NCI-H2227 (cell line): Measurements from ENCODE around the gene DDB1.
"Not testable (repeated sequence)": the region's sequence is repeated elsewhere in the genome, so short reads cannot be mapped to it uniquely, and the experiment has no call there.

Experiments
- DNase-seq: peaks from one replicate; lab custom pipeline; 2025; ENCODE audit not compliant: unreplicated experiment; lab: John Stamatoyannopoulos, UW

DDB1 gene

DNA sequence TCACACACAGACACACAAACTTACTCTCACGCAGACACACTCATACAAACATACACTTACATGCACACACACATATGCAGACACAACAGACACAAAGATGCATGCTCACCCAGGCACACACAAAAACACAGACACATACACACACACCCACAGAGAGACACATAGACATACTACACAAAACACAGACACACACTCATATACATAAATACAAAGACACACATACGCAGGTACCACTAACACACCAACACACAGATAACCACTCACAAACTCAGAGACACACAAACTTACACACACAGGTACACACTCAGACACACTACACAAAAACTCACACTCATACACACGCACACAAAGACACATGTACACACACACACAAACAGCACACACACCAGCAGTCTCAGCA is 60.2 kb downstream of the DDB1 start:
- DNase-seq: no peak

DNA sequence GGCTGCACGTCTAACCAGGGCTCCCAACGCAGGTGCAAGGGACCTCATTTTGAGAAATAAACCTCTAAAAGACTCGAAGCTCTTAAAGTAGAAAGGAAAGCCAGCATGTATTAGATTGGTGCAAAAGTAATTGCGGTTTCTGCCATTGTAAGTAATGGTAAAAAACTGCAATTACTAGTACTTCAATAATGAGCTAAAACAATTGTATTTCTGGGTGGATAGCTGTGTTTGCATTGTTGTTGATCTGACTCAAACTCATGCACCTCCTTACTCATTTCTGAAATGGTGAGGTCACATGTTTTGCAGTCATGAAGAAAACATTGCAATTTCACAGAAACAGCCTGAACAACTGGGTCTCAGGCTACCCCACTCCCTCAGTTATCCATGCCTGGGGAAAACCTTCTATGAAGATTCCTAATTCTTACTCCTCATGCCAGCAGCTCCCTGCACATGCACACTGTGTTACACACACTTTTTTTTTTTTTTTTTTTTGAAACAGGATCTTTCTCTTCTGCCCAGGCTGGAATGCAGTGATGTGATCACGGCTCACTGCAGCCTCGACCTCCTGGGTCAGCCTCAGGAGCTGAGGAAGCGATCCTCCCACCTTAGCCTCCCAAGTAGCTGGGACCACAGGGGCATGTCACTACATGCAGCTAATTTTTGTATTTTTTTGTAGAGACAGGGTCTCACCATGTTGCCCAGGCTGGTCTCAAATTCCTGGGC is 62.4 kb downstream of the DDB1 start:
- DNase-seq: no peak

DNA sequence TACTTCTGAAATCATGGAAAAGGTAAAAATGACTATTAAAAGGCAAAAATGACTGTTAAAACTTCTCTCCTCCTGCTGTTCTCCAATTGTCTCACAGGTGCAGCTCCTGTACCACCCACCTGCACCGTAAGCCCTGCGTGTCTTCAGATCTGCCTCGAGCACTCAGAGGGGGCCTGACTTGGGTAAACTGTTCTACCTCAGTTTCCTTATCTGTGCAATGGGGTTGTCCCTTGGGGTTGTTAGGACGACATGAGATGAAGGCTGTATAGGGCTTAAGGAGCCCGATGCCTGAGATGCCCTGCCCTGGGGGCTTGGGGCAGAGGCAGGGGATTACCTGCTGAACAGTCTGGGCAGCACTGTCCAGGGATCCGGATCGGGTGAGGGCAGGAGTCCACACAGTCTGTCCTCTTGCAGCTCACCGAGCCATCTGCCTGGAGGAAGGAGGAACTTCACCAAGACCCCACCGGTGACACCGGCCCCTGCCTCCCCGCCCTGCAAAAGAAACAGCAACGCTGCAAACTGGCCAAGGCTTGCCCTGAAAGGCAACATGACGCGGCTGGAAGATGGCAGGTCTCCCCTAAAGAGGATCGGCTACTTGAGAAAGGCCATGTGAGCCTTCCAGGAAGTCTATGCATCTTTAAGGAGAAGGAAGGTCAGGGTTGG is 64.2 kb downstream of the DDB1 start:
- no peak for DNase-seq

DNA sequence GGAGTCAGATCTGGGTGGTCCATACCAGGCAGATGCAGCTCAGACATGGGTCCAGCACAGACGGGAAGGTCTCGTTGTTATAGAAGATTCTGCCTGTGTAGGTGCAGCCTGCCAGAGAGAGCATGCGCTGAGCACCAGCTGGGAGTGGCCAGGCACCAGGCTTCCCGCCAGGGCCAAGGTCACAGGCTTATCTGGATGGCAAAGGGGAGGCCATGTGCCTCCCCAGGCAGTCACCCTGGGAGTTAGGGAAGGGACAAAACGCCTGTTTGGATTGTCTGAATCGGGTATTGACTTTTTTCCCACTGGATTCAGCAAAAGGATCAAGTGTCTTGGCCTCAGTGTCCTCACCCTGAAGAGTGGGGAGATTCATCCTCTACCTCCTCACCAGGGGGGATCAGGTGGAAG is 65.5 kb downstream of the DDB1 start:
- DNase-seq: no peak

DNA sequence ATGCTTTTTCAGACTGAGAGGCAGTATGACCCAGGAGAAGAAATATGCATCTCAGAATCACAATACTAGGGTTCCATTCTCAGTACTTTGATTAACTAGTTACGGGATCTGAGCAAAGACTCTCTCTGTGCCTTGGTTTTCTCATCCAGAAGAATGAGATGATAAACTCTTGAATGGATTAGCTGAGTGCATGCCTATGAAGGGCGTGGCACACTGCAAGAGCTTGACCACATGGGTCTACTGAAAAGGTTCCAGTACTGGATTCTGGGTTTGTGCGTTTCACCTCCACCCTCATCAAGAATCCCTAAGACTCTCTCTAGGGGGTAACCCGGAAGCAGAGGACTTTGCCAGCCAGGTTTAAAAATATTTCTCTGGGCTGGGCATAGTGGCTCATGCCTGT is 66.3 kb downstream of the DDB1 start:
- DNase-seq: no peak

DNA sequence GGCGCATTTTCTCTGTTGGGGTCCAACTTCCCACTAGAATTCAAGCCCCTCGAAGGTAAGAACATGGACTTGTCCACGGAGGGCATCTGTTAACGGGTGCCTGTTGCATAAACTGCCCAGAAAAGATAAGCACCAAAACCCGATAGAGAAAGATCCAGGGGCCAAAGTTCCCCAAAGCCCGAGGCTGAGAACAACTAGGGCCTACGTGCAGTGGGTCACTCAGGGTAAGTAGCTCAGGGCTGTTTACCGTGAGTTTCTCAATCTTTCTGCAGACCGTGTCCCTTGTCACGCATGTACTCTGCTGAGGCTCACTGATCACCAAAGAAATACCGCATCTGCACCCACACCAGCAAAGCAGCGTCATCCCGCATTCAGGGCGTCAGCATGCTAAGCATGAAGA is 67.5 kb downstream of the DDB1 start:
- no peak for DNase-seq

DNA sequence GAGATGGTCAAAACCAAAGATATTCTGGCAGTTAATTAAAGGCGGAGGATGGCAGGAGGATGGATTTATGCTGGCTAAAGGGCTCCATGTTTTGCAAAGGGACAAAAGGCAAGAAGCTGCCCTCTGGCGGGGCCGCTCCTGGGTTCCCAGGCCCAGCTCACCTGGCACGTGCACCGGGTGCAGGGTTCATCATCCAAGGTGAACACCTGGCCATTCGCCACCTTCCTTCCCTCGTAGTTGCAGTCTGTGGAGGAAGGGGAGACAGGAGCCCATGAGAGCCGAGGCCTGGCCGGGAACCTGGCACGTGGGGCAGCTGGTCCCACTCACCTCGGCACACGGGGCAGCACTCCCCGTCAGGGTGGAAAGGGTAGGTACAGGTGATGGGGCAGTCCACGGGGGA is 68.1 kb downstream of the DDB1 start:
- DNase-seq: no peak

DNA sequence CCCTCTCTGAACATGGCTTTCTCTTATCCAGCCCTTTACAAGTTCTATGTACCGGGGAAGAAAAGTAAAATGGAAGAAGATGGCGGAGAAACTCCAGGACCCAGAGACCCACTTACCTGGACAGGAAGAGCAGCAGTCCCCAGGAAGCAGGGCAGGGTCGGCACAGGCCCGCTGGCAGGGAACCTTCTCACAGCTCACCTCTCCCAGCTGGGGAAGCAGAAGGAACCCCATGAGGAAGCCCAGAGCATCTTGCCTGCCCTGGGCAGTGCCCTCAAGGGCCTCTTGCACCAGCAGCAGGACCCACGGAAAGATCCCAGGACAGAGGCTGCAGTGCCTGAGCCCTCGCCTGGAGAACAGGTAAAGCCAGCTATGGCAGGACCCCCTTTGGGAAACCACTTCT is 68.5 kb downstream of the DDB1 start:
- no peak for DNase-seq

DNA sequence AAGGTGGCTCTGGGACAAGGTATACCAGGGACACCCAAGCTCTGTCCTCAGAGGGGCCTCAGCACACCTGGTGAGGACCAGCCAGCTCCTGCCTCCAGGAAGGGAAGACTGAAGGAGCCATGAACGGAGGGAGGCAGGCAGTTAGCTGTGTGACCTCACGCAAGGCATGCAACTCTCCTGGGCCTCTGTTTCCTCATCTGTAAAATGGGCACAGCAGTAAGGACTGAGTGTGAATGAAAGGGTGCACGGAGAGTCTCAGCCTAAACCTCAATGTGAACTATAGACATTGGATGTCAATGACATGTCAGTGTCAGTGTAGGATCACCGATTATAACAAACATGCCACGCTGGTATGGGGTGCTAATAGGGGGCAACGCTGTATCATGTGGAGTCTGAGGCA is 73.5 kb downstream of the DDB1 start:
- no peak for DNase-seq

DNA sequence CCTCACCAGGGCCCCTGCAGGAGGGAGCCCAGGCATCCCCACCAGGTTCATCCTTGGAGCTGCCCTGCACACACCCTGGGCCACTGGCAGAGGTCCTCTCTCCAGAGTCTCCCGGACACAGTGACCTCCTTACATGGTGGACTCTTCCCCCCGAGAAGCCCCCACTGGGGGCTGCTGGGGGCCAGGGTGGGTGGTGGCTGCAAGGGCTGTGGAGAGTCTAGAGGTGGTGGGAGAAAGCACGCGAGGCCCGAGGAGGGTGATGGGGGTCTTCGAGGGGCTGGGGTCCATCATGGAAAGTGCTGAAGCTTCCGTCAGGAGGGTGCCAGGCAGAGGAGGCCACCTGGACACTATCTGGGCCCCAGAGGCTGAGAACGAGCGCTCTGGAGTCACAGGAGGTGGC is 74.4 kb downstream of the DDB1 start:
- DNase-seq: no peak

DNA sequence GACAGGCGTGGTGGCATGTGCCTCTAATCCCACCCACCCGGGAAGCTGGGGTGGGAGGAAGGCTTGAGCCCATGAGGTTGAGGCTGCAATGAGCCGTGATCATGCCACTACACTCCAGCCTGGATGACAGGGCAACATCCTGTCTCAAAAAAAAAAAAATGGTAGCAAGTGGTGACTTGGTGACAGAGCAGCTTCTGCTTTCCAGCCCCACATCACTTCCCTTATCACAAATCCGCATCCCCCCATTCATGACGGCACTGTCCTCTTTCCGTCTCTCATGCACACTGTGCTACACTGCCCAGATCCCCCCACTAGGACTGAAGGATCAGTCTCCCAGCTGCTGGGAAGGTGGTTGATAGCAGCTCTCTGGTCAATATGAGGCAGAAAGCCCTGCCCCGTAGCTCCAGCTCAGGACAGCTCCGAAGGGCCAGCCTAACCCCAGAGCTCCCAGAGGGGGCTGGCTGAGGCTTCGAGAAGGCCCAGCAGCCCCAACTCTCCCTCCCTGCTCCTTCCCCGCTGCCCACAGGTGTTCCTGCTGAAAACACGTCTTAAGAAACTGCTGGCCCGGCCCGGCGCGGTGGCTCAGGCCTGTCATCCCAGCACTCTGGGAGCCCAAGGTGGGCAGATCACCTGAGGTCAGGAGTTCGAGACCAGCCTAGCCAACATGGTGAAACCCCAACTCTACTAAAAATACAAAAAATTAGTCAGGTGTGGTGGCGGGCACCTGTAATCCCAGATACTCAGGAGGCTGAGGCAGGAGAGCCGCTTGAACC is 76.0 kb downstream of the DDB1 start:
- DNase-seq: no peak

DNA sequence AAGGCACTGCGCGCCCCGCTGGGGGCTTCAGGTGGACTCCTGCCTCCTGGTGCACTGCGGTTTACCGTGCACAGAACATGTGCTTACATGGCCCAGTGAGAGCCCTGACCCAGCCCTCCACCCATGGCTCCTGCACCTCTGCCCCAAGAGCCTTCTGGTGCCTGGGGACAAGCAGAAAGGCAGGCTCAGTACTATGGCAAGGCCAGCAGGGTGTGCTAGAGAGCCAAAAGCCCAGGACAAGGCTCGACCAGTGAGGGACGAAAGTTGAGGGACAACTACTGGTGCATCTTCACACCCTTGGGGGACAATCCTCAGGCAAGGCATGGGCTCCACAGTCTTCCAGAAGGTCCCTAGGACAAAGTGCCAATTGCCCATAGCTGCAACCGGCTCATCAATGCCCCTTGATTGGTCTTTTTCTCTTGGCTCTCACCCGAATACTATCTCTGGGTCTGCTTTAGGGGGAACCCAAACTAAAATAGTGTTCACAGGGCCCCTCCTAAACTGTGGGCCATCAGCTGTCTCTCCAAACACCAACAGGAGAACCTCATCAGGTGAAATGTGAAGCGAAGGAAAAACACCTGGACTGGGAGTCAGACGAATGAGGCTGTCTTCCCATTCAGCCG is 78.4 kb downstream of the DDB1 start:
- peak; percentile 64 for DNase-seq

DNA sequence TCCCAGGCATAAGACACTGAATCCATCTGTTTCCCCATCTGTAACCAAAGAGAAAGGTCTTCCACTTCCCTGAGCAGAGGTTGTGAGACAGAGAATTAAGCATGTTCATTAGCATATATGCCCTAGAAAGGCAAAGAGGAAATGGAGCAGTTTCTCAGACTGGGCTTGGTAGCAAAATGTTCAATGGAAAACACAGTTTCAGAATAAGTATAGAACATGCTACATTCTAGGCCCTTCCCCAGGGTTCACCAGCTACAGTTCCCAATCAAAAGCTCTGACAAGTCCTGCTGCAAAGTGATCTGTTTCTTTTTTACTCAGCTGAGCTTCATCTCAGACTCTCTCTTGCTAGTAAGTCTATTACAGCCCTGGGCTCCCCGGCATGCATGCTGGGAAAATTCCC is 80.6 kb downstream of the DDB1 start:
- DNase-seq: not testable (repeated sequence)

DNA sequence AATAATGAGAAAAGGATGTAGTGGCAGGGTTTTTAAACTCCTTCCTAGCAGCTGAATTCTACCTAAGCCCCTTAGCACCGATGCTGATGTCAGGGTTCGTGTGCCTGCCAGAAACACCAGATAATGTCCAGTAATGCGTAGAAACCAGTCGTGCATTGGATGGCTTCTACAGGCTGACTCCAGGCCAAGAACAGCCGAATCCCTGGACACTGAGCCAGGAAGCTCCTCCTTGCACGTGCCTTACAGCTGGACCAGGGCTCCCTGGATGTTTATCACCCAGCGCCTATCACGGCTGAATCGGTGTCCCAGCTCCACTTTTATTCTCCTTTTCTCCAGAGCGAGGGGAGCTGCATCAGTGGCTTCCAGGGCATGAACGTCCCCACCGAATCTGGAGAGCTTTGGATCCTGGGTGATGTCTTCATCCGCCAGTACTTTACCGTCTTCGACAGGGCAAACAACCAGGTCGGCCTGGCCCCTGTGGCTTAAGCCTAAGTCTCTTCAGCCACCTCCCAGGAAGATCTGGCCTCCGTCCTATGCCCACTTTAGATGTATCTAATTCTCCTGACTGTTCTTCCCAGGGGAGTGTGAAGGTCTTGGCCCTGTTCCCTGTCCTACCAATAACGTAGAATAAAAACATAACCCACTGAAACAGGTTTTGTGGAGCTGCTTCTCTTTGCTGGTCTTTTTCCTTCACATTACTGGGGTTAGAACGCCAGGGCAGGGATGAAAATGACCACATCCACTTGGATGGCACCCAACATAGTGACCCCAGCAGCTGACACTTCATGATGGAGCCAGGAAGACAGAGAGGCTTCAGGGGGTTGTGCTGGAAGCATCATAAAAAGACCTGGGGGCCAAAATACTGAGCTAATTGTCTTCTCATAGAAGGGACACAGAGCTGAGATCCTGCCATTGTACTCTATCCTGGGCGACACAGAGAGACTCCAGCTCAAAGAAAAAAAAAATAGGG is 81.8 kb downstream of the DDB1 start:
- not testable (repeated sequence) for DNase-seq
